ENCODE measurements around the gene TM9SF4.

The TM9SF4 gene

DNA sequence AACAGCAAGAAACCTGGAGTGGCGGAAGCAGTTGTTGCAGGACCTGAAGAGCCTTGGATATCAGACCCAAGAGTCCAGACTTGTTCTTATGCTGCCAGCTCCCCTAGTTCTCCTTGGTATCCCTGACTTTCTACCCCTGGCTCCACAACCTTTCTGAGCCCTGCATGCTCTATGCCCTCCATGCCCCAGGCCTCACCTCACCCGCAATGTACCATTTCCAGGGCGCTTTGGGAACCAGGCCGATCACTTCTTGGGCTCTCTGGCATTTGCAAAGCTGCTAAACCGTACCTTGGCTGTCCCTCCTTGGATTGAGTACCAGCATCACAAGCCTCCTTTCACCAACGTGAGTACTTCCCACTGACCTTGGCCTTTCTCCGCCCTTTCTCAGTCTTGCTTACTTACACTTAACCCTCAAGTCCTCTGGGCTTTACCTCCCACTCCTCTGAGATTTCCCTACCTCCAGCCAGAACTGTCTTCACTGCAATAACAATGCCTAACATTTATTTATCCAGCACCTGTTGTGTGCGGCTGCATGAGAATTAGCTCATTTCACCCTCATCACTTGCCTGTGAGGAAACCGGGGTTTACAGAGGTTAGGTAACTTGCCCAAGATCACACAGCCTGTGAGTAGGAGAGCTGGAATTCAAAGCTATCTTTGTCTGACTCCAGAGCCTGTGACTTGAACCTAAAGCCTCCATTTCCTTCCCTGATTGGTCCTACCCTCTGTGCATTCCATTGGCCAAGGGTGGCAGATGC is 100.5 kb downstream of the TM9SF4 start:
- no peak for DNase-seq

DNA sequence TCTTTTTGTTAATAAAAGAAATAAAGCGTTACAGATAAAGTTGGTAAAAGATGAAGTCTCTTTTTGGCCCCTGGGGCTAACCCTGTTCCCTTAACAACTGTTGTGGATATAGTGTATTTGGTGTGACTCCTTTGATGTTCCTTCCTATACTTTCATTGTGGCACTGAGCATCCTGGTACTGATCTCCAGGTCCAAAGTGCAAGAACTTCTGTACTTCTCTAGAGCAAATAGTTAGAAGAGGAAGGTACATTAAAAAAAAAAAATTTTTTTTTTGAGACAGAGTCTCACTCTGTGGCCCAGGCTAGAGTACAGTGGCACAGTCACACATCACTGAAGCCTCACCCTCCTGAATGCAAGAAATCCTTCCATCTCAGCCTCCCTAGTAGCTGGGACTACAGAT is 104.4 kb downstream of the TM9SF4 start:
- DNase-seq = no peak

DNA sequence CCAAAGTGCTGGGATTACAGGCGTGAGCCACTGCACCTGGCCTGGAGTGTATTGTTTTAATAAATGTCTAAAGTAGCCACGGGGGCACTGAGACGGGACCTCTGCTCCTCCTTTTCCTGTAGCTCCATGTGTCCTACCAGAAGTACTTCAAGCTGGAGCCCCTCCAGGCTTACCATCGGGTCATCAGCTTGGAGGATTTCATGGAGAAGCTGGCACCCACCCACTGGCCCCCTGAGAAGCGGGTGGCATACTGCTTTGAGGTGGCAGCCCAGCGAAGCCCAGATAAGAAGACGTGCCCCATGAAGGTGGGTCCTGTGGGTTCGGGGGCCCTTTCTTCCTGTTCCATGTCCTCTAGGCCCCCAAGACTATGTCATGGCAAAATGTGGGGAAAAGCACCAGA is 105.6 kb downstream of the TM9SF4 start:
- no peak for DNase-seq

DNA sequence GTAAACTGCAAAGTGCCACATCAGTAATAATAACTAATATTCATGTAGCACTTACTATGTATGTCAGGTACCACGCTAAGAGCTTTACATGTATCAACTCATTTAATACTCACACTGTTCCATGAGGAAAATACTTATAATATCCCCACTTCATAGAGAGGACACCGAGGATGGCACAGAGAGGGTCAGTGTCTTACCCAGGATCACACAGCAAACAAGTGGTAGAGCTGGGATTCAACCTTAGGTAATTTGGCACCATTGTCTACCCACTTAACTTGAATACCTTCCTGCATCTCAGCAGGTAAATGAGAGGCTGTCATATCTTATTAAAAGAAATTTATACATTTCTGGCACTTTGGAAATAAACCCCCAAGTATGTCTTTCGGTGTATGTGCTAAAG is 106.2 kb downstream of the TM9SF4 start:
- no peak for DNase-seq

DNA sequence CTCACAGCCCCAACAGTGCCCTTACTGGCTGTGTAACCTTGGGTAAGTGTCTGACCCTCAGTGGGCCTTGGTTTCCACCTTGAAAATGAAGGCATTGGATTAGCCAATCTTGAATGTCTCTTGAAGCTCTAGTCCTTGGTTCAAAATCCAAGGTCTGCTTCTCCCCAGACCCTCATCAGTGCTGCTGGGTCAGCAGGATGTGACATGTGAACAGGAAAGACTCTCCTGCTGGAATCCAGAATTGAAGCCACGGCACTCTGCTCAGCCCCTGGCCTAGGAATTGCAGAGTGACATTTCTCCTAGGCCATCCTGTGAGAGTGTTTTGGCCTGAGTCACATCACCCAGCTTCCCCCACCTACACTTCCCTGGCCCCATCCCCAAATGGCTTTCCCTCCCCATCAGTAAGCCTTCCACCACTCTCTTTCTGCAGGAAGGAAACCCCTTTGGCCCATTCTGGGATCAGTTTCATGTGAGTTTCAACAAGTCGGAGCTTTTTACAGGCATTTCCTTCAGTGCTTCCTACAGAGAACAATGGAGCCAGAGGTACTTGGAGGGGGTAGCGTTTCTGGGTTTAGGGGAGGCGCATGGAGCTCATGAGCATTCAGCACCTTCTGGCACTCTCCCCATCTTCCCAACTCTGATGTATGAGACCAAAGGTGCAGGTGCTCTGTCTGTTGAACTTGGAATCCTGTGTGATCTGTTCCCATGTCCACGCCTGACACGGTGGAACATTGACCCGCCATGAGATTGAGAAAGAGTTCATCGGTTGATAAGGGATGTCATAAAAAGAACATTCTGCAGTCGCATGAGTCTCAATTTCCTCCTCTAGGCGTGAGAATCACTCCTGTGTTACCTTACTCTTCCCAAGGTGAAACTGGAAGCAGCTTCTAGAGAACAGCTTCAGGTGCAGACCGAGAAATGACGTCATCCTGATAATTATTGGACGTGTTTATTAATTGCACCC is 106.9 kb downstream of the TM9SF4 start:
- DNase-seq = no peak
